K562 (cell line): ENCODE measurements around the gene NAP1L4. TPM values are rescaled to one million over a fixed set of nuclear protein-coding genes. Genes with fewer than 3 reads are reported as not detected.

Source experiments
- CBX3 ChIP-seq, 2 experiments: IDR thresholded peaks; 1 replicate in 1 of 2; 2 replicates in 1 of 2; pipeline ENCODE4 v1.6.1; 2012; ENCODE audit warnings: inconsistent platforms in 2 of 2, low read length in 2 of 2, borderline replicate concordance in 1 of 2, control low read depth in 1 of 2
- ESRRA ChIP-seq: fragments of 450-650 bp; IDR thresholded peaks from 2 replicates; pipeline ENCODE4 v1.6.1; 2014; ENCODE audit warnings: low read depth, mild to moderate bottlenecking, moderate library complexity, borderline replicate concordance
- FOXK1 ChIP-seq: sonication (generic); formaldehyde crosslinking; IDR thresholded peaks from 2 replicates; pipeline ENCODE4 v1.8.0; 2022; ENCODE audit warnings: missing genetic modification reagents, mild to moderate bottlenecking, borderline replicate concordance
- ILK ChIP-seq: fragments of 450-650 bp; IDR thresholded peaks from 2 replicates; pipeline ENCODE4 v1.6.1; 2016; ENCODE audit warnings: missing genetic modification characterization, low read depth, mild to moderate bottlenecking, missing compliant biosample characterization, moderate library complexity, borderline replicate concordance
- IRF2 ChIP-seq: sonication (generic); formaldehyde crosslinking; IDR thresholded peaks from 2 replicates; pipeline ENCODE4 v1.8.1; 2022; ENCODE audit warnings: mild to moderate bottlenecking, missing genetic modification reagents
- MCM3 ChIP-seq: fragments of 450-650 bp; IDR thresholded peaks from 2 replicates; pipeline ENCODE4 v1.6.1; 2016
- NR2C1 ChIP-seq, 2 experiments: fragments of 450-650 bp; IDR thresholded peaks; 2 replicates each; pipeline ENCODE4 v1.6.1; 2017; ENCODE audit warnings: mild to moderate bottlenecking in 2 of 2, antibody characterized with exemption in 1 of 2, inconsistent platforms in 1 of 2, missing compliant biosample characterization in 1 of 2, missing genetic modification characterization in 1 of 2
- PCBP1 ChIP-seq: fragments of 200-400 bp; formaldehyde crosslinking; IDR thresholded peaks from 2 replicates; pipeline ENCODE4 v1.6.1; 2018; ENCODE audit warnings: mild to moderate bottlenecking, low read depth, low read length; ENCODE audit not compliant: poor library complexity, severe bottlenecking
- POLR3G ChIP-seq: IDR thresholded peaks from 2 replicates; pipeline ENCODE4 v1.6.1; 2011; ENCODE audit not compliant: insufficient read length, insufficient replicate concordance; ENCODE audit errors: extremely low read depth
- TCFL5 ChIP-seq: fragments of 250-450 bp; sonication (Bioruptor Pico); conservative IDR thresholded peaks from 2 replicates; pipeline ENCODE4 v1.6.1; 2021; ENCODE audit warnings: mild to moderate bottlenecking, moderate library complexity, matching md5 sums
- XRCC4 ChIP-seq: IDR thresholded peaks from one replicate; pipeline ENCODE4 v1.6.1; 2011; ENCODE audit not compliant: insufficient read depth, insufficient read length; ENCODE audit errors: extremely low read depth
- ZNF431 ChIP-seq: sonication (generic); formaldehyde crosslinking; IDR thresholded peaks from 2 replicates; pipeline ENCODE4 v1.8.0; 2022; ENCODE audit warnings: mild to moderate bottlenecking, missing genetic modification reagents
- ZNF561 ChIP-seq: fragments of 450-650 bp; formaldehyde crosslinking; conservative IDR thresholded peaks from 2 replicates; pipeline ENCODE4 v1.4.0; 2020; ENCODE audit warnings: mild to moderate bottlenecking, moderate library complexity
- ZNF76 ChIP-seq: fragments of 250-450 bp; sonication (Bioruptor Pico); IDR thresholded peaks from 2 replicates; pipeline ENCODE4 v1.4.0; 2020; ENCODE audit warnings: mild to moderate bottlenecking, moderate library complexity, borderline replicate concordance
- polyA plus RNA-seq, 8 experiments: library from polyadenylated mRNA; depleted of rRNA in 4 of 8; stranded (reverse) in 5 of 8; unstranded in 3 of 8; fragments of >200 nt; fragmentation: Nextera tagmentation in 2 of 8; fragmentation: Illumina TruSeq in 1 of 8; extraction: Ambion mirVana in 2 of 8; extraction: Trizol in 1 of 8; gene quantifications; 2 replicates each; pipeline versions ENCODE4 v1.2.1 to v1.2.3, GENCODE V29; 2011 to 2014; ENCODE audit warnings: inconsistent platforms in 1 of 8, missing spikeins in 1 of 8
- total RNA-seq, 7 experiments: library from RNA; depleted of rRNA in 6 of 7; stranded (reverse); fragments of >200 nt in 6 of 7; fragmentation: Illumina TruSeq in 2 of 7; extraction: Trizol in 2 of 7; gene quantifications; 2 replicates each; pipeline versions ENCODE4 v1.2.1 to v1.2.3, GENCODE V29; 2011 to 2021; ENCODE audit warnings: low replicate concordance in 1 of 7
- TF ChIP-seq, protein P1 (sequence below), 2 experiments: IDR thresholded peaks in 1 of 2; conservative IDR thresholded peaks in 1 of 2; 2 replicates each; pipeline ENCODE4 v1.6.1; 2016; ENCODE audit warnings: low read depth in 2 of 2, mild to moderate bottlenecking in 1 of 2, missing compliant biosample characterization in 1 of 2, missing genetic modification characterization in 1 of 2, moderate library complexity in 1 of 2
- TF ChIP-seq, protein P2 (sequence below): fragments of 450-650 bp; conservative IDR thresholded peaks from 2 replicates; pipeline ENCODE4 v1.6.1; 2016; ENCODE audit warnings: missing genetic modification characterization, low read depth, mild to moderate bottlenecking, missing compliant biosample characterization, moderate library complexity
- TF ChIP-seq, protein P3 (sequence below): fragments of 450-650 bp; formaldehyde crosslinking; IDR thresholded peaks from 2 replicates; pipeline ENCODE4 v1.4.0; 2020; ENCODE audit warnings: mild to moderate bottlenecking, mixed read lengths

Gene NAP1L4
- total and polyA plus RNA-seq, 9 of the 15 experiments (the other 6 are each of a cell fraction or from before 2014, with no cell fraction given) = 34.1 to 237 (median 179) TPM

DNA sequence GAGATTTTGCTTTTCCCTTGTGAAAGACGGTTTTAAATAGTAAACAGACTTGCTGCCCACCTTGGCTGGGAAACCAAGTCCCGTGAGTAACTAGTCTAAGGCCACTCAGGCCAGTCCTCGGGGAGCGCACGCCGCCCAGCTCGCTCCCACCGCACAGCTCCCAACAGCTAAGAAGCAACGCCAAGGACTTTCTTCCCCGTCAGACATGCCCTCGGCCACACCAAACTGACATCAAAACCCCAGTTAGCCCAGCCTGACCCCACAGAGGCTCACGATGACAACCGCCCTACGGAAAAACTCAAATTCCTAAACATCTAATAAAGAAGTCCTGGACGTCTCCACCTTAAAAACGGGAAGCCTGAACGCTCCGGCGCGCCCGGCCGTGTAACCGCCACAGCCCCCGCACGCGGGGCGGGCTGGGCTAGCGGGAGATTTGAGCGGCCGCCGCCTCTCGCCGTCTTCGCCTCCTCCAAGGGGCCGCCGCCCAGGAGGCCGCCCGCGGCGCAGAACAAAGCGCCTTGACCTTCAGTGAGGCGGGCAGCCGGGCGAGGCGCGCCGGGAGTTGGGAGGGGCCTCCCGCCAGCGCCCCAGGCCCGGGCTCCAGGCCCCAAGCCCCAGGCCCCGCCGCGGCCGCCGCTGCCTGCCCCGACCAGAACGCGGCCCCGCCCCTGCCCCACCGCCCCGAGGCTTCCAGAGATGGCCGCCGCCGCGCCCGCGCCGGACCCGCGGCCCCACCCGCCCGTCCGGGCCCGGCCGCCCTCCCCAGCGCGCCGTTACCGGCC is 486 bp downstream of the NAP1L4 start (continued):
- TF ChIP-seq POLR3G = no peak
- no peak for TF ChIP-seq CBX3 (IDR thresholded peaks at IDR 0.05; ENCODE audit: borderline replicate concordance in 1 of 2, low read length in 2 of 2)
- TF ChIP-seq IRF2 (CRISPR knock-in tag) = no peak
- TF ChIP-seq, protein P1, sequence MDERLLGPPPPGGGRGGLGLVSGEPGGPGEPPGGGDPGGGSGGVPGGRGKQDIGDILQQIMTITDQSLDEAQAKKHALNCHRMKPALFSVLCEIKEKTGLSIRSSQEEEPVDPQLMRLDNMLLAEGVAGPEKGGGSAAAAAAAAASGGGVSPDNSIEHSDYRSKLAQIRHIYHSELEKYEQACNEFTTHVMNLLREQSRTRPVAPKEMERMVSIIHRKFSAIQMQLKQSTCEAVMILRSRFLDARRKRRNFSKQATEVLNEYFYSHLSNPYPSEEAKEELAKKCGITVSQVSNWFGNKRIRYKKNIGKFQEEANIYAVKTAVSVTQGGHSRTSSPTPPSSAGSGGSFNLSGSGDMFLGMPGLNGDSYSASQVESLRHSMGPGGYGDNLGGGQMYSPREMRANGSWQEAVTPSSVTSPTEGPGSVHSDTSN (CRISPR knock-in tag; IDR thresholded peaks at IDR 0.05; ENCODE audit: low read depth) = no peak
- TF ChIP-seq, protein P1 (tag; conservative IDR thresholded peaks at IDR 0.05; ENCODE audit: low read depth) = no peak
- no peak for TF ChIP-seq ILK (tag)
- TF ChIP-seq TCFL5 = no peak
- TF ChIP-seq ZNF76 (CRISPR knock-in tag) = no peak
- no peak for TF ChIP-seq ZNF431 (CRISPR knock-in tag)
- TF ChIP-seq, protein P2, sequence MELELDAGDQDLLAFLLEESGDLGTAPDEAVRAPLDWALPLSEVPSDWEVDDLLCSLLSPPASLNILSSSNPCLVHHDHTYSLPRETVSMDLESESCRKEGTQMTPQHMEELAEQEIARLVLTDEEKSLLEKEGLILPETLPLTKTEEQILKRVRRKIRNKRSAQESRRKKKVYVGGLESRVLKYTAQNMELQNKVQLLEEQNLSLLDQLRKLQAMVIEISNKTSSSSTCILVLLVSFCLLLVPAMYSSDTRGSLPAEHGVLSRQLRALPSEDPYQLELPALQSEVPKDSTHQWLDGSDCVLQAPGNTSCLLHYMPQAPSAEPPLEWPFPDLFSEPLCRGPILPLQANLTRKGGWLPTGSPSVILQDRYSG (tag) = no peak
- TF ChIP-seq XRCC4 = no peak
- TF ChIP-seq ESRRA = peak; percentile 52; the same call in 1 of the 2 replicates
- no peak for TF ChIP-seq NR2C1 (IDR thresholded peaks at IDR 0.05)
- TF ChIP-seq NR2C1 (tag; IDR thresholded peaks at IDR 0.05) = no peak
- TF ChIP-seq, protein P3, sequence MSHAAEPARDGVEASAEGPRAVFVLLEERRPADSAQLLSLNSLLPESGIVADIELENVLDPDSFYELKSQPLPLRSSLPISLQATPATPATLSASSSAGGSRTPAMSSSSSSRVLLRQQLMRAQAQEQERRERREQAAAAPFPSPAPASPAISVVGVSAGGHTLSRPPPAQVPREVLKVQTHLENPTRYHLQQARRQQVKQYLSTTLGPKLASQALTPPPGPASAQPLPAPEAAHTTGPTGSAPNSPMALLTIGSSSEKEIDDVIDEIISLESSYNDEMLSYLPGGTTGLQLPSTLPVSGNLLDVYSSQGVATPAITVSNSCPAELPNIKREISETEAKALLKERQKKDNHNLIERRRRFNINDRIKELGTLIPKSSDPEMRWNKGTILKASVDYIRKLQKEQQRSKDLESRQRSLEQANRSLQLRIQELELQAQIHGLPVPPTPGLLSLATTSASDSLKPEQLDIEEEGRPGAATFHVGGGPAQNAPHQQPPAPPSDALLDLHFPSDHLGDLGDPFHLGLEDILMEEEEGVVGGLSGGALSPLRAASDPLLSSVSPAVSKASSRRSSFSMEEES = no peak
- no peak for TF ChIP-seq PCBP1
- no peak for TF ChIP-seq ZNF561
- no peak for TF ChIP-seq MCM3
- no peak for TF ChIP-seq FOXK1 (CRISPR knock-in tag)
